HG03066 (cell line): ENCODE measurements around the gene EXOC3L4.
"Not testable (repeated sequence)": the region's sequence is repeated elsewhere in the genome, so short reads cannot be mapped to it uniquely, and the experiment has no call there.

Experiments used
- ATAC-seq: cut with Tn5 transposase; IDR thresholded peaks from one replicate; pipeline ENCODE4 v1.9.1; 2021; ENCODE audit warnings: low read depth; ENCODE audit not compliant: unreplicated experiment

The EXOC3L4 gene

GRCh38 chr14:103118018-103118662 lies 23.6 kb downstream of the EXOC3L4 start:
- no peak for ATAC-seq

GRCh38 chr14:103118663-103119404 lies 24.3 kb downstream of the EXOC3L4 start:
- no peak for ATAC-seq

GRCh38 chr14:103119527-103119926 lies 25.0 kb downstream of the EXOC3L4 start:
- not testable (repeated sequence) for ATAC-seq

- no peak for ATAC-seq
These were observed 26.8 kb downstream of the EXOC3L4 start for GRCh38 chr14:103121121-103121845.

- no peak for ATAC-seq
These were observed 27.5 kb downstream of the EXOC3L4 start for GRCh38 chr14:103121846-103122584.

GRCh38 chr14:103122585-103122946 lies 28.0 kb downstream of the EXOC3L4 start:
- no peak for ATAC-seq

GRCh38 chr14:103122947-103123633 lies 28.6 kb downstream of the EXOC3L4 start, which contains the start of gene TNFAIP2:
TSS of gene TNFAIP2 (plus strand) at chr14:103123461. CDS start at chr14:103126458, 2,997 bp downstream.
- ATAC-seq = no peak

GRCh38 chr14:103123634-103124500 lies 29.3 kb downstream of the EXOC3L4 start:
- no peak for ATAC-seq

- no peak for ATAC-seq
These were observed 30.0 kb downstream of the EXOC3L4 start for GRCh38 chr14:103124501-103125001.

GRCh38 chr14:103125098-103126070 lies 30.9 kb downstream of the EXOC3L4 start:
- no peak for ATAC-seq

GRCh38 chr14:103126088-103126872 lies 31.8 kb downstream of the EXOC3L4 start:
- ATAC-seq = no peak

GRCh38 chr14:103126873-103127304 lies 32.4 kb downstream of the EXOC3L4 start:
- ATAC-seq = no peak

GRCh38 chr14:103127356-103127755 lies 32.8 kb downstream of the EXOC3L4 start:
- ATAC-seq = no peak

- no peak for ATAC-seq
These were observed 33.5 kb downstream of the EXOC3L4 start for GRCh38 chr14:103127861-103128598.

GRCh38 chr14:103128631-103129300 lies 34.2 kb downstream of the EXOC3L4 start:
- ATAC-seq = no peak
